GM12892 (cell line): Measurements from ENCODE around the gene SYCN.

ENCODE experiments used
- POLR2A ChIP-seq: IDR thresholded peaks from 2 replicates; pipeline ENCODE4 v1.6.1; 2011; ENCODE audit warnings: low read depth, low read length, control low read depth
- POLR2AphosphoS5 ChIP-seq: IDR thresholded peaks from 2 replicates; pipeline ENCODE4 v1.6.1; 2011; ENCODE audit warnings: low read depth, low read length, control low read depth

DNA sequence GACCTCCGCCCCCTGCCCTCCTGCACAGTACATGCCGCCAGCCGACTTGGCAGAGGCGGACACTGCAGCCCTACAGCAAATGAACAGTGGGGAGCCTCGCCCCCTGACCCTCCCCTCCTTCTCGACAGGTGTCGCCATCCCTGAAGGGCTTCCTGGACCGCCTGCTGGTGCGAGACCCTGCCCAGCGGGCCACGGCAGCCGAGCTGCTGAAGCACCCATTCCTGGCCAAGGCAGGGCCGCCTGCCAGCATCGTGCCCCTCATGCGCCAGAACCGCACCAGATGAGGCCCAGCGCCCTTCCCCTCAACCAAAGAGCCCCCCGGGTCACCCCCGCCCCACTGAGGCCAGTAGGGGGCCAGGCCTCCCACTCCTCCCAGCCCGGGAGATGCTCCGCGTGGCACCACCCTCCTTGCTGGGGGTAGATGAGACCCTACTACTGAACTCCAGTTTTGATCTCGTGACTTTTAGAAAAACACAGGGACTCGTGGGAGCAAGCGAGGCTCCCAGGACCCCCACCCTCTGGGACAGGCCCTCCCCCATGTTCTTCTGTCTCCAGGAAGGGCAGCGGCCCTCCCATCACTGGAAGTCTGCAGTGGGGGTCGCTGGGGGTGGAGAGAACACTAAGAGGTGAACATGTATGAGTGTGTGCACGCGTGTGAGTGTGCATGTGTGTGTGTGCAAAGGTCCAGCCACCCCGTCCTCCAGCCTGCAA, 25.6 kb downstream of the SYCN start:
- TF ChIP-seq POLR2A (no peak), POLR2AphosphoS5 (no peak)
